PC-9 (cell line): ENCODE measurements around the gene DLG2. TPM values are rescaled to one million over a fixed set of nuclear protein-coding genes. Genes with fewer than 3 reads are reported as not detected.
"Not testable (repeated sequence)": the region's sequence is repeated elsewhere in the genome, so short reads cannot be mapped to it uniquely, and the experiment has no call there.

Experiments
- BruUV-seq: library from RNA; stranded (reverse); fragments of 400-500 nt; replicated peaks from 2 replicates; lab custom pipeline; 2021; lab: Mats Ljungman, UMichigan
- CTCF ChIA-PET: fragments of 300-600 bp; sonication (Branson Sonifier 250); formaldehyde crosslinking; loops from one replicate; lab custom pipeline; 2022; ENCODE audit warnings: antibody characterized with exemption; lab: Charles Lee
- POLR2A ChIA-PET: fragments of 300-600 bp; sonication (Branson Sonifier 250); formaldehyde crosslinking; loops from one replicate; lab custom pipeline; 2022; ENCODE audit warnings: antibody characterized with exemption; ENCODE audit not compliant: unreplicated experiment; lab: Charles Lee
- DNase-seq, 2 experiments: peaks; one replicate each; pipeline versions ENCODE4 v3.0.0 to v3.0.0-alpha.2; 2015 to 2022; ENCODE audit warnings: mixed read lengths in 1 of 2
- H2AFZ ChIP-seq: fragments of 200-600 bp; sonication (generic); 2 replicates; pipeline ENCODE4 v1.8.1; 2017; ENCODE audit warnings: antibody characterized with exemption
- H3F3A ChIP-seq: fragments of 200-600 bp; sonication (generic); 2 replicates; pipeline ENCODE4 v1.8.1; 2017; ENCODE audit warnings: antibody characterized with exemption, mild to moderate bottlenecking, low read depth; ENCODE audit not compliant: insufficient read depth
- H3K27ac ChIP-seq: fragments of 200-600 bp; sonication (generic); 2 replicates; pipeline ENCODE4 v1.6.1; 2016; ENCODE audit warnings: mixed run types
- H3K27me3 ChIP-seq: fragments of 200-600 bp; sonication (generic); 2 replicates; pipeline ENCODE4 v1.6.1; 2016; ENCODE audit warnings: low read depth, mixed run types; ENCODE audit not compliant: insufficient read depth
- H3K36me3 ChIP-seq: fragments of 200-600 bp; sonication (generic); 2 replicates; pipeline ENCODE4 v1.6.1; 2016; ENCODE audit warnings: low read depth, mixed run types
- H3K4me1 ChIP-seq: fragments of 200-600 bp; sonication (generic); replicated peaks from 2 replicates; pipeline ENCODE4 v1.6.1; 2016; ENCODE audit warnings: mixed run types; ENCODE audit not compliant: insufficient read depth
- H3K4me2 ChIP-seq: fragments of 200-600 bp; sonication (generic); 2 replicates; pipeline ENCODE4 v1.6.1; 2017; ENCODE audit warnings: mixed run types
- H3K4me3 ChIP-seq: fragments of 200-600 bp; sonication (generic); 2 replicates; pipeline ENCODE4 v1.6.1; 2016; ENCODE audit warnings: mixed run types
- H3K79me2 ChIP-seq: fragments of 200-600 bp; sonication (generic); 2 replicates; pipeline ENCODE4 v1.6.1; 2017; ENCODE audit warnings: low read depth, mixed run types
- H3K9me2 ChIP-seq: fragments of 200-600 bp; sonication (generic); 2 replicates; pipeline ENCODE4 v1.8.1; 2017; ENCODE audit warnings: mild to moderate bottlenecking; ENCODE audit not compliant: insufficient read depth
- H3K9me3 ChIP-seq: fragments of 200-600 bp; sonication (generic); 2 replicates; pipeline ENCODE4 v1.8.1; 2016; ENCODE audit warnings: low read depth; ENCODE audit not compliant: insufficient read depth
- H4K20me1 ChIP-seq: fragments of 200-600 bp; sonication (generic); 2 replicates; pipeline ENCODE4 v1.8.1; 2017; ENCODE audit not compliant: insufficient read depth
- EZH2 ChIP-seq: fragments of 200-600 bp; sonication (generic); IDR thresholded peaks from 2 replicates; pipeline ENCODE4 v1.8.0; 2017; ENCODE audit warnings: antibody characterized with exemption, low read depth
- intact Hi-C: fragments of 100-400 bp; cut with micrococcal nuclease; formaldehyde crosslinking; loops from one replicate; pipeline ENCODE4 v1.10.0; 2022; ENCODE audit not compliant: unreplicated experiment
- total RNA-seq: library from RNA; stranded (reverse); gene quantifications from 2 replicates; pipeline ENCODE4 v1.2.3, GENCODE V29; 2021
- TF ChIP-seq, protein P1 (sequence below): fragments of 200-600 bp; sonication (generic); conservative IDR thresholded peaks from 2 replicates; pipeline ENCODE4 v1.6.1; 2017; ENCODE audit warnings: mixed run types, antibody characterized with exemption, mild to moderate bottlenecking, moderate library complexity

Gene DLG2
- total RNA-seq, 1 experiment from 2014 or later: 6.4 TPM

DNA sequence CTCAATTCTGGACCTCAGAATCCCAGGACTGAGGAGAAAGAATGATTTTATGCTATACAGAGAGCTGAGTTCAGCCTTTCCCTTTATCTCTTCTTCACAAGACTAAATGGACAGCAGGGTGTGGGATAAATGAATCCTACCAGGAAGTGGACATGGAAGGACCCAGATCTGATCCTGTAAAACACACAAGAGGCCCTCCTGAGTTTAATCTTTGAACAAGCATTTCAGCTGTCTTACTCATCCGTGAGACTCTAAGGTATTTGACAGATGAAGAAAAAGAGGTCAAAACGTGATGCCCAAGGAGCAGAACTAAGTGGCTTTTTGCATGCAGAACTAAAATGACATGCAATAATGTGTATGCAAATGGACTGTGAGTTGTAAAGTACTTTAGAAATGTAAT, 511.3 kb downstream of the DLG2 start:
- Histone ChIP-seq H3K4me3 (no peak overlapping the region), H3K36me3 (peaks cover 6% of the 10 kb centered on the region; the same call in 1 of the 2 replicates), H3K79me2 (no peaks in the 10 kb centered on the region), H4K20me1 (no peaks in the 10 kb centered on the region), H3K27ac (no peak overlapping the region), H3K9me3 (no peaks in the 10 kb centered on the region), H3K27me3 (no peaks in the 10 kb centered on the region), H3K9me2 (no peaks in the 10 kb centered on the region), H3F3A (no peaks in the 10 kb centered on the region), H2AFZ (no peak overlapping the region), H3K4me2 (no peak overlapping the region), H3K4me1 (peaks cover 16% of the 10 kb centered on the region; the same call in 1 of the 2 replicates)
- no peak for DNase-seq
- TF ChIP-seq, protein P1, sequence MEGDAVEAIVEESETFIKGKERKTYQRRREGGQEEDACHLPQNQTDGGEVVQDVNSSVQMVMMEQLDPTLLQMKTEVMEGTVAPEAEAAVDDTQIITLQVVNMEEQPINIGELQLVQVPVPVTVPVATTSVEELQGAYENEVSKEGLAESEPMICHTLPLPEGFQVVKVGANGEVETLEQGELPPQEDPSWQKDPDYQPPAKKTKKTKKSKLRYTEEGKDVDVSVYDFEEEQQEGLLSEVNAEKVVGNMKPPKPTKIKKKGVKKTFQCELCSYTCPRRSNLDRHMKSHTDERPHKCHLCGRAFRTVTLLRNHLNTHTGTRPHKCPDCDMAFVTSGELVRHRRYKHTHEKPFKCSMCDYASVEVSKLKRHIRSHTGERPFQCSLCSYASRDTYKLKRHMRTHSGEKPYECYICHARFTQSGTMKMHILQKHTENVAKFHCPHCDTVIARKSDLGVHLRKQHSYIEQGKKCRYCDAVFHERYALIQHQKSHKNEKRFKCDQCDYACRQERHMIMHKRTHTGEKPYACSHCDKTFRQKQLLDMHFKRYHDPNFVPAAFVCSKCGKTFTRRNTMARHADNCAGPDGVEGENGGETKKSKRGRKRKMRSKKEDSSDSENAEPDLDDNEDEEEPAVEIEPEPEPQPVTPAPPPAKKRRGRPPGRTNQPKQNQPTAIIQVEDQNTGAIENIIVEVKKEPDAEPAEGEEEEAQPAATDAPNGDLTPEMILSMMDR: no peak
- no peak for TF ChIP-seq EZH2
- ChIA-PET CTCF (no interaction called here), POLR2A (no interaction called here)
- BruUV-seq: no TSS peak
- intact Hi-C loops: no loop called here

DNA sequence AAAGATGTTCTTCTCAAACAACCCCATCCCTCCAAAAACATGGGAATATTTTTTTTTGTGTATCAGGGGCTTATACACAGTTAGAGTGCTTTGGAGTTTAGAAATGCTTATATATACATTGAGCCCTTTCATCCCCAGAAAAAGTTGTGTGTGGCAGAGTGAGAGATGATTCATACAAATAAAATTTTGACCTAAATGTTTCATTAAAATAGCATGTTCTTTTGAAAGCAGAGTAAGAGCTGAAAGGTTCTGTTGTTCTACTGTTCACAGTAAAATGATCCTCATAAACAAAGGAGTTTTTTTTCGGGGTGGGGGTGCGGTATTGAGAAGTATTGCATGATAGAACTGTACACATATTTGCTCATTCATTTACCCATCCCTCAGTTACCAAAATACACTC, 512.4 kb downstream of the DLG2 start:
- peaks cover 16% of the 10 kb centered on the region; the same call in 1 of the 2 replicates for H3K4me1 ChIP-seq
- DNase-seq: peak in 1 of 2 experiments; percentile 44
- no peak overlapping the region for H3K27ac ChIP-seq
- no peaks in the 10 kb centered on the region for H3K27me3 ChIP-seq
- H3K36me3 ChIP-seq: peaks cover 6% of the 10 kb centered on the region; the same call in 1 of the 2 replicates
- H3K4me2 ChIP-seq: no peak overlapping the region
- ChIA-PET POLR2A (no interaction called here), CTCF (no interaction called here)
- H3K9me3 ChIP-seq: no peaks in the 10 kb centered on the region
- no peaks in the 10 kb centered on the region for H4K20me1 ChIP-seq
- intact Hi-C loops: no loop called here
- TF ChIP-seq EZH2: no peak
- TF ChIP-seq, protein P1: no peak
- no peak overlapping the region for H3K4me3 ChIP-seq
- no TSS peak for BruUV-seq
- no peaks in the 10 kb centered on the region for H3K9me2 ChIP-seq
- no peaks in the 10 kb centered on the region for H3K79me2 ChIP-seq
- H3F3A ChIP-seq: no peaks in the 10 kb centered on the region
- no peak overlapping the region for H2AFZ ChIP-seq

DNA sequence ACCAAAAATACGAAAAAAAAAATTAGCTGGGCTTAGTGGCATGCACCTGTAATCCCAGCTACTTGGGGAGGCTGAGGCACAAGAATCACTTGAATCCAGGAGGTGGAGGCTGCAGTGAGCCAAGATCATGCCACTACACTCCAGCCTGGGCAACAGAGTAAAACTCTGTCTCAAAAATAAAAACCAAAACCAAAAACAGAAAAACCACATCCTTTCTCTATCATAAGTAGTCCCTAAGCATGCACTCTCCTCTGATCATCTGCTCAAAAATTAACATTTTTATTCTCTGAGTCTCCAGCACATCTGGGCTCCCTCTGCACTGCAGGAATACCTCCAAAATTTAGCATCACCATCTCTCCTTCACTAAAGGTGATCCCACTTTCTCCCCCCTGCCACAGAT, 516.9 kb downstream of the DLG2 start:
- H3K79me2 ChIP-seq, BruUV-seq, H3K4me3 ChIP-seq, intact Hi-C loops, H3K4me2 ChIP-seq, H3K36me3 ChIP-seq, H3K9me2 ChIP-seq, H2AFZ ChIP-seq, H4K20me1 ChIP-seq, DNase-seq, H3K9me3 ChIP-seq, H3F3A ChIP-seq, H3K4me1 ChIP-seq, H3K27me3 ChIP-seq, H3K27ac ChIP-seq: not testable (repeated sequence)
- POLR2A ChIA-PET: interaction anchor here (0.7 kb wide), 1 partner anchor 1374 kb away, joined by 8 read pairs; no protein-coding TSS in a partner anchor
- CTCF ChIA-PET: interaction anchor here (0.6 kb wide), 1 partner anchor 1860 kb away, joined by 4 read pairs; no protein-coding TSS in a partner anchor

GRCh38 chr11:85109141-85109540, 518.0 kb downstream of the DLG2 start:
- H3K4me1 ChIP-seq: no peaks in the 10 kb centered on the region
- H2AFZ ChIP-seq: no peak overlapping the region
- H3K4me3 ChIP-seq: no peak overlapping the region
- H3K27ac ChIP-seq: no peak overlapping the region
- H3K9me2 ChIP-seq: no peaks in the 10 kb centered on the region
- H3K9me3 ChIP-seq: no peaks in the 10 kb centered on the region
- H3K27me3 ChIP-seq: no peaks in the 10 kb centered on the region
- POLR2A ChIA-PET: no interaction called here
- no peak for TF ChIP-seq EZH2
- TF ChIP-seq, protein P1: no peak
- intact Hi-C loops: no loop called here
- no peaks in the 10 kb centered on the region for H3F3A ChIP-seq
- CTCF ChIA-PET: no interaction called here
- H3K79me2 ChIP-seq: no peaks in the 10 kb centered on the region
- peaks cover 6% of the 10 kb centered on the region; the same call in 1 of the 2 replicates for H3K36me3 ChIP-seq
- H4K20me1 ChIP-seq: no peaks in the 10 kb centered on the region
- H3K4me2 ChIP-seq: no peak overlapping the region
- no peak for DNase-seq
- BruUV-seq: no TSS peak
